H1 (cell line): ENCODE results near the gene NAXD.

ENCODE experiments used
- CTCF ChIP-seq, 3 experiments: IDR thresholded peaks; 1 replicate in 2 of 3; 2 replicates in 1 of 3; pipeline versions ENCODE4 v1.5.1 to v1.6.1; 2011; ENCODE audit warnings: low read length in 3 of 3, mild to moderate bottlenecking in 3 of 3, inconsistent platforms in 2 of 3, low read depth in 1 of 3, moderate library complexity in 1 of 3; ENCODE audit not compliant: insufficient read depth in 1 of 3; ENCODE audit errors: control extremely low read depth in 1 of 3
- EZH2 ChIP-seq: fragments of 200-600 bp; sonication (generic); IDR thresholded peaks from 2 replicates; pipeline ENCODE4 v1.7.1; 2012; ENCODE audit warnings: low read depth, mild to moderate bottlenecking, moderate library complexity, low read length, inconsistent platforms; ENCODE audit not compliant: severe bottlenecking
- KDM1A ChIP-seq: fragments of 200-600, 300-600 bp; sonication (generic); IDR thresholded peaks from 2 replicates; pipeline ENCODE4 v1.7.1; 2016; ENCODE audit warnings: mild to moderate bottlenecking, low read length, borderline replicate concordance
- MAFK ChIP-seq: IDR thresholded peaks from 2 replicates; pipeline ENCODE4 v1.6.1; 2012; ENCODE audit warnings: low read depth, mild to moderate bottlenecking, improper control_type of control experiment, low read length
- NRF1 ChIP-seq: IDR thresholded peaks from 2 replicates; pipeline ENCODE4 v1.6.1; 2011; ENCODE audit warnings: mild to moderate bottlenecking, low read depth, low read length, improper control_type of control experiment
- POLR2A ChIP-seq, 2 experiments: IDR thresholded peaks; 1 replicate in 1 of 2; 2 replicates in 1 of 2; pipeline ENCODE4 v1.6.1; 2011; ENCODE audit warnings: low read depth in 2 of 2, low read length in 2 of 2, mild to moderate bottlenecking in 2 of 2; ENCODE audit errors: control extremely low read depth in 1 of 2
- SIX5 ChIP-seq: IDR thresholded peaks from 2 replicates; pipeline ENCODE4 v1.6.1; 2011; ENCODE audit warnings: mild to moderate bottlenecking, low read depth, low read length
- SP1 ChIP-seq: IDR thresholded peaks from 2 replicates; pipeline ENCODE4 v1.6.1; 2011; ENCODE audit warnings: low read depth, low read length
- TAF1 ChIP-seq: IDR thresholded peaks from 2 replicates; pipeline ENCODE4 v1.6.1; 2011; ENCODE audit warnings: mild to moderate bottlenecking, low read depth, low read length
- YY1 ChIP-seq: IDR thresholded peaks from 2 replicates; pipeline ENCODE4 v1.6.1; 2011; ENCODE audit warnings: low read depth, mild to moderate bottlenecking, low read length
- ZNF274 ChIP-seq: IDR thresholded peaks from 2 replicates; pipeline ENCODE4 v1.7.0; 2012; ENCODE audit warnings: low read length, borderline replicate concordance; ENCODE audit errors: extremely low read depth
- TF ChIP-seq, protein P1 (sequence below): IDR thresholded peaks from 2 replicates; pipeline ENCODE4 v1.6.1; 2012; ENCODE audit warnings: low read length, inconsistent platforms

- no peak for TF ChIP-seq SIX5
- no peak for TF ChIP-seq ZNF274
- no peak for TF ChIP-seq SP1
- TF ChIP-seq KDM1A: no peak
- TF ChIP-seq, protein P1, sequence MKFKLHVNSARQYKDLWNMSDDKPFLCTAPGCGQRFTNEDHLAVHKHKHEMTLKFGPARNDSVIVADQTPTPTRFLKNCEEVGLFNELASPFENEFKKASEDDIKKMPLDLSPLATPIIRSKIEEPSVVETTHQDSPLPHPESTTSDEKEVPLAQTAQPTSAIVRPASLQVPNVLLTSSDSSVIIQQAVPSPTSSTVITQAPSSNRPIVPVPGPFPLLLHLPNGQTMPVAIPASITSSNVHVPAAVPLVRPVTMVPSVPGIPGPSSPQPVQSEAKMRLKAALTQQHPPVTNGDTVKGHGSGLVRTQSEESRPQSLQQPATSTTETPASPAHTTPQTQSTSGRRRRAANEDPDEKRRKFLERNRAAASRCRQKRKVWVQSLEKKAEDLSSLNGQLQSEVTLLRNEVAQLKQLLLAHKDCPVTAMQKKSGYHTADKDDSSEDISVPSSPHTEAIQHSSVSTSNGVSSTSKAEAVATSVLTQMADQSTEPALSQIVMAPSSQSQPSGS: no peak
- no peak for TF ChIP-seq POLR2A (IDR thresholded peaks at IDR 0.05; ENCODE audit: control extremely low read depth in 1 of 2, low read depth in 2 of 2, low read length in 2 of 2)
- no peak for TF ChIP-seq EZH2
- TF ChIP-seq YY1: no peak
- no peak for TF ChIP-seq CTCF (IDR thresholded peaks at IDR 0.05; ENCODE audit: control extremely low read depth in 1 of 3, insufficient read depth in 1 of 3, low read depth in 1 of 3, low read length in 3 of 3)
- no peak for TF ChIP-seq MAFK
- no peak for TF ChIP-seq NRF1
- no peak for TF ChIP-seq TAF1
Measured at GRCh38 chr13:110681868-110682550, 66.7 kb downstream of the NAXD start.
